ENCODE results near the gene KRTAP22-1.

Gene KRTAP22-1

GRCh38 chr21:30620522-30620921 lies 19.6 kb downstream of the KRTAP22-1 start, which contains the start of gene KRTAP20-4:
KRTAP20-4 (plus strand) TSS chr21:30620627.
- TF ChIP-seq CTCF (IDR thresholded peaks at IDR 0.05; ENCODE audit: borderline replicate concordance, insufficient read depth, low read depth, low read length) = no peak
- H3K4me3 ChIP-seq (ENCODE audit: low read depth, low read length) = no peak within 1 kb of the TSS

GRCh38 chr21:30623362-30623761 lies 22.5 kb downstream of the KRTAP22-1 start:
- H3K4me3 ChIP-seq (ENCODE audit: low read depth, low read length) = no peak overlapping the region
- TF ChIP-seq CTCF (IDR thresholded peaks at IDR 0.05; ENCODE audit: borderline replicate concordance, insufficient read depth, low read depth, low read length) = no peak

- H3K4me3 ChIP-seq (ENCODE audit: low read depth, low read length) = no peak overlapping the region
- no peak for TF ChIP-seq CTCF (IDR thresholded peaks at IDR 0.05; ENCODE audit: borderline replicate concordance, insufficient read depth, low read depth, low read length)
Observed at GRCh38 chr21:30625449-30626165, 24.7 kb downstream of the KRTAP22-1 start.

- H3K4me3 ChIP-seq (ENCODE audit: low read depth, low read length) = no peak overlapping the region
- TF ChIP-seq CTCF (IDR thresholded peaks at IDR 0.05; ENCODE audit: borderline replicate concordance, insufficient read depth, low read depth, low read length) = no peak
Observed at GRCh38 chr21:30628109-30628508, 27.2 kb downstream of the KRTAP22-1 start.

GRCh38 chr21:30629200-30629599 lies 28.3 kb downstream of the KRTAP22-1 start:
- no peak for TF ChIP-seq CTCF (IDR thresholded peaks at IDR 0.05; ENCODE audit: borderline replicate concordance, insufficient read depth, low read depth, low read length)
- no peak overlapping the region for H3K4me3 ChIP-seq (ENCODE audit: low read depth, low read length)

GRCh38 chr21:30634906-30635305 lies 34.0 kb downstream of the KRTAP22-1 start, which contains the start of gene KRTAP20-2:
KRTAP20-2 (plus strand) TSS chr21:30635206; CDS start chr21:30635264, 58 bp downstream.
- no peak within 1 kb of the TSS for H3K4me3 ChIP-seq (ENCODE audit: low read depth, low read length)
- no peak for TF ChIP-seq CTCF (IDR thresholded peaks at IDR 0.05; ENCODE audit: borderline replicate concordance, insufficient read depth, low read depth, low read length)

- TF ChIP-seq CTCF (IDR thresholded peaks at IDR 0.05; ENCODE audit: borderline replicate concordance, insufficient read depth, low read depth, low read length) = no peak
- no peak overlapping the region for H3K4me3 ChIP-seq (ENCODE audit: low read depth, low read length)
Observed at GRCh38 chr21:30638686-30639085, 37.8 kb downstream of the KRTAP22-1 start.
